Stimulated activated CD8-positive, alpha-beta memory T cell treated with anti-CD3 and anti-CD28 coated beads, Interleukin-15, amount 100 ng/mL, for 4 hours (primary cell): Measurements from ENCODE around the gene CACNB3.
"Not testable (repeated sequence)": the region's sequence is repeated elsewhere in the genome, so short reads cannot be mapped to it uniquely, and the experiment has no call there.

Source experiments
- DNase-seq, 2 donors: peaks; one replicate each; pipeline ENCODE4 v3.0.0-alpha.2; 2020; ENCODE audit warnings: low read depth in 2 of 2

The CACNB3 gene

DNA sequence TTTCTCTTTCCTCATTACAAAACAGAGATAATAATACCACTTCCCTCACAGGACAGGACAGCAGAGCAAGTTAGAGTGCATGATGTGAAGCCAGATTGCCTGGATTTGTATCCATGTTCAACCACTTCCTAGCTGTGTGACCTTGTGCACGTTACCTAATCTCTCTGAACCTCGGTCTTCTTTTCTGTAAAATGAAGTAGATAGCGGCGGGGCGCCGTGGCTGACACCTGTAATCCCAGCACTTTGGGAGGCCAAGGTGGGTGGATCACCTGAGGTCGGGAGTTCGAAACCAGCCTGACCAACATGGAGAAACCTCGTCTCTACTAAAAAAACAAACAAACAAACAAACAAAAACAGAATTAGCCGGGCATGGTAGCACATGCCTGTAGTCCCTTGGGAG, 36.6 kb downstream of the CACNB3 start:
- DNase-seq, result not testable (repeated sequence)

DNA sequence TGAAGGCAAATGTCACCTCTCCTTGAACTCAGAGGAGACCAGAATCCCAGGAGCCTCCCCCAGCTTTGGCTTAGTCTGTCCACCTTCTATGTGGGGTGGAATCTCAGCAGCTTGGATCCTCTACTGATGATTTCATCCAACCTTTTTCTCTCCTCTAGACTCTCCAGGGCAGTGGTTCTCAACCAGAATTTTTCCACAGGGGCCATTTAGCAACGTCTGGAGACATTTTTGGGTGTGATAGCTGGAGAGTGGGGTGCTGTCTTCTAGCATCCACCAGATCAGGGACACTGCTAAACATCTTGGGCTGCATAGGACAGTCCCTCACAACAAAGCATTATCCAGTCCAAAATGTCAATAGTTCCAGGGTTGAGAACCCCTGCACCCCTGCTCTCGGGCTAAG, 38.1 kb downstream of the CACNB3 start:
- no peak for DNase-seq

DNA sequence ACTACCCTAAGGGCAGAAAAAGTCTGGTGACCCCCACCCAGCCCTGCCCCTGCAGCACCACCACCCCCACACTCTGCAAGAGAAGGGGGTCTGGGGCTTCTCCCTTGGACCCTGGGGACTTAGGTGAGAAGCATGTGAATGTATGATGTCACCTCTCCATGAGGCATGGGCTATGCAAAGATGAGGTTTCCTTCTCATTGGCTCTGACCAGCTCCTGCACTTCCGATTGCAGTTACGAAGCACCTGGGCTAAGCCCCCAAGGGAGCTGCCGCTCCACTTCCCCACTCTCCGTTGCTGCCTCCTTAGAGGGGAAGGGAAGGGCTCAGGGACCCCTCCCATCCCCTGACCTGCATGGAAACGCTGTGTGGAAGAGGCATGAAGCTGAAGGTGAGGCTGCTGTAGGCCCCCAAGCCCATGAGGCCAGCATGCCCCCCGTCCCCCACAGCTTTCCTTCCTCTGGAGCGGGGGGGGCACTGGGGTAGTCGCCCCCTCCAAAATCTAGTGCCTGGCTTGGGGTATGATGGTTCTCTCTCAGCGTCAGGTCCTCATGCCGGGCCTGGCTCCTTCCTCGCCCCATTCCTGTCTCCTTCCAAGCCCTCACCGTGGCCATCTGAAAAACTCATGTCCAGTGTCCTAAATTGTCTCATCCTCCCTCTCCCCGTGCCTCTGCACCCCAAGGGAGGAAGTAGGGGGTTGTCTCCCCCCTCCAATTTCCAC, 39.1 kb downstream of the CACNB3 start:
- no peak for DNase-seq

DNA sequence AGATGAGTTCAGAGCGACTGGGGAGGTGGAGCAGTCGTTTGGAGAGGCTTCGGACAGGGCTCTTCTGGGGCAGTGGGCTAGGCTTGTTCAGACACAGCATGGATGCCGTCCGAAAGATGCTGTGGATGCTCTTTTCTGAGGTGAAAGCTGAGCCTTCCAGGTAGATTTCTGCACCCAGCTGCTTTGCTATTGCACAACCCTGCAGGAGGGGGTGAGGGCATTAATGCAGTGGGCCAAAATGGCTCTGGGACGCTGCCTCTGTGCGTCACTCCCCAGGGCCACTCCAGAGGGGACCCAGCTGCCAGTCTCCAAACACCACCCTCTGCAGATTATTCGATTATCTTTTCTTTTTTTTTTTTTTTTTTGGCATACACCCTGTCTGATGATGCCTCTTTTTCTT, 39.7 kb downstream of the CACNB3 start:
- DNase-seq, result no peak

DNA sequence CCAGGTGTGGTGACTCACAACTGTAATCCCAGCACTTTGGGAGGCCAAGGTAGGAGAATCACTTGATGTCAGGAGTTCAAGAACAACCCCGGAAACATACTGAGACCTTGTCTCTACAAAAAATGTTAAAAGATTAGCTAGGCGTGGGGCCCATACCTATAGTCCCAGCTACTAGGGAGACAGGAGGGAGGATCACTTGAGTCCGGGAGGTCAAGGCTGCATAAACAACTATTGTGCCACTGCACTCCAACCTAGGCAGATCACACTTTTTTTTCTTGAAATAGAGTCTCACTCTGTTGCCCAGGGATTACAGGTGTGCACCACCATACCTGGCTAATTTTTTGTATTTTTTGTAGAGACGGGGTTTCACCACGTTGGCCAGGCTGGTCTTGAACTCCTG, 41.3 kb downstream of the CACNB3 start:
- DNase-seq, result no peak

DNA sequence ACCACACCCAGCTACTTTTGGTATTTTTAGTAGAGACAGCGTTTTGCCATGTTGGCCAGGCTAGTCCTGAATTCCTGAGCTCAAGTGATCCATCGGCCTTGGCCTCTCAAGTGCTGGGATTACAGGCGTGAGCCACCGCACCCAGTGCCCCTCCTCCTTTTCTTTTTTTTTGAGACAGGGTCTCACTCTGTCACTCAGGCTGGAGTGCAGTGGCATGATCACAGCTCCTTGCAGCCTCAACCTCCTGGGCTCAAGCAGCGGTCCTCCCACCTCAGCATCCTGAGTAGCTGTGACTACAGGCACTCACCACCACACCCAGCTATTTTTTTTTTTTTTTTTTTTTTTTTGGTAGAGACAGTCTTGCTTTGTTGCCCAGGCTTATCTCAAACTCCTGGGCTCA, 41.9 kb downstream of the CACNB3 start:
- not testable (repeated sequence) for DNase-seq

DNA sequence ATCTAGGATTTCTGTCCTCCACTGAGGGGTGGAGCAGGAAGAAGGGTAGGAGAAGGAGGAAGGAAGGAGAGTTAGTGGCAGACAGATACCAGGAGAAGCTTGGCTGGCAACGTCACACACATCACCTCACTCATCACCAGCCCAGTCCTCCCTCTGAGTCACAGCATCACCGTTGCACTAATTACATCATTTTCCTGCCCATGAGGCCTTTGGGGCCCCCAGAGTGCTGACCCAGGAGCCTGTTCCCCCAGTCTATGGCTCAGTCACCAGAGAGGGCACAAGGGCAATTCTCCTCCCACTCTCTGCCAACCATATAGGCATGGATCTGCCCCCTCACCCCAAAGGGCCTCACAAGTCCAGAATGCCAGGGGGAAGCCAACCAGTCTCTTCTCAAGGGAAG, 42.8 kb downstream of the CACNB3 start:
- no peak for DNase-seq

DNA sequence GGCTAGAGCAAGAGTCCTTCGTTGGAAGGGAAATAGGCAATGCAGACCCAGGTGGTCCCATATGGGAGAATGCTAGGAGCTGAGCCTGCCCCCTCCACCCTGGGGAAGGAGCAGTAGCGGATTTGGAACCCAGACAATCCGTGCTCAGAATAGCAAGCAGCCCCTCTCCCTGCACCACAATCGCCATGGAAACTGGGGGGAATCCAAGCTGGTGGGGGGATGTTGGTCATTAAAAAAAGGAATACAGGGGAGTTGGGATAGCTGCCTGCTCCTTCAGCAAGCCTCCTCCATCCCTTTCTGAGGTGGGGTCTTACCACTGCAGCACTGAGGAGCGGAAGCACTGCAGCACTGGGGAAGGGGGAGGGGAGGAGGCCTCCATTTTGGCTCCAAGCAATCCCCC, 44.5 kb downstream of the CACNB3 start:
- DNase-seq, result no peak

DNA sequence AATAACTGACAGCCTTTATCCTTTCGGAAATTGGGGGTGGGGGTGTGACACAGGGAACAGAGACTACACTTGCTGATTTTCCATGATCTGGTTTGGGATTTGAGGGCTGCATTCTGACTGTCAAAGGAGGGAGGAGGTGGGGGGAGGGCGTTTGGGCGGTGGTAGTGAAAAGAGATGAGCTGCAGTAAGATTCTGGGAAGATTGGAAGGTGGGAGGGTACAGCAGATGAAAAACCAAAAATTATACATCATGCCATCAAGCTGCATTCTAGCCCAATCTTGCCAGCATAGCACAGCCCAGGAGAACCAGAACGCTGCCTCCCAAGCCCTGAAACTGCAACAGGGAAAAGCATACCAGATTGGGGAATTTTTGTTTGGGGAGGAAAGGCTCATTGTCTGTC, 45.0 kb downstream of the CACNB3 start:
- DNase-seq, result no peak

DNA sequence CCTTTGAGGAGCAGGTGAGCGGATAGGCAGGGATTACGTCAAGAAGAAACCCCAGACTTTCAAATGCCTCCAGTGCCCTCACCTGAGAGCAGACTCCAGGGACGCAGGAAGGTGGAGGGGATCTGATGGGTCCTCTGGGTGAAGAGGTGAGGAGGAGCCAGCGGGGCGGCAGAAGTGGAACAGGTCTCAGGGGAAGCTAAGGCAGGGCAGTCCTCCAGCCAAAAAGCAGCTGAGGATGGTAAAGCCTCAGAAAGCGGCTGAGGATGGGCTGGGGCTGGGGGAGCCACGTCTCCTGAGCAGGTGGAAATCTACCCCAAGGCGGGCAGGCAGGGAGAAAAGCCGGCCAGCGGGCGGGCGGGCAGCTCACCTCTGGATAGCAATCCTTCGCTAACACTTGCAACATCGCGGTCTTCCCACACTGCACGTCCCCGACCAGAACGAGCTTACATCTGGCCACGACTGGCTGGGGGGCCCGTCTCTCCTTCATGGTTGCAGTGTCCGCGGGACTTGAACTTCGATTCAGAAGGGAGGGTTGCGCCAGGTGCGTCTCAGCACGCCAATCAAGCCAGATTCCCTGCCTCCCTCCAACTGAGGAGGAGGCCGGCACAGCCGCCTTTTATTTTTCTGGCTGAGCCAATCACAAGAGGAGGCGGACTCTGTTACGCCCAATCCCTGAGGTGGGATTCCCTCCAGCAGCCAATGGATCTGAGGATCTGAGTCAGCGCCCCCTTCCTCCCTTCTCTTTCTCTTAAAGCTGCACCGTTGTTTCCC, 47.2 kb downstream of the CACNB3 start, which contains the start of gene RND1:
Gene RND1 (minus strand): TSS at position 590 of the 771 bp plus-strand sequence. CDS start 103 bp downstream, at position 487.
- peak; percentile 56 to 62 for DNase-seq

DNA sequence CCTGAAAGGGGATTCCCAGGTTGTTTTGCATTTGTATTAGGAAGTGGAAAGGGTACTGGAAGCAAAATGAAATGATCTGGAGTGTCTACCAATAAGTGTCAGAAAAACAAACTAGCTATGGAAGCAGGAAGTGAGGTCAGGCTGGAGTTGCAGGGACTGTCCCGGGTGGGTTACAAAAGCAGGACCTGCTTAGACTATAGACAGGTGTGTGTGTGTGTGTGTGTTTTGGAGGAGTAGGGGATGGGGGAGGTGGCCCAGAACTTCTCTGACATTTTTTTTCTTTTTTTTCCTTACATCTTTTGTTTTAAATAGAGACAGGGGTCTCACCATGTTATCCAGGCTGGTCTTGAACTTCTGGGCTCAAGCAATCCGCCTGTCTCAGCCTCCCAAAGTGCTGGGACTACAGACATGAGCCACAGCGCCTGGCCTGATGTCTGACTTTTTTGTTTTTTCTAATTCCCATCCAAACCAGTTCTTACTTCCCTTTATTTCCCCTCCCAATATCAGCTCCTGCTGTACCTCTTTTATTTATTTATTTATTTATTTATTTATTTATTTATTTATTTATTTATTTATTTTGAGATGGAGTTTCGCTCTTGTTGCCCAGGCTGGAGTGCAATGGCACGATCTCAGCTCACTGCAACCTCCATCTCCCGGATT, 47.9 kb downstream of the CACNB3 start:
- no peak for DNase-seq

DNA sequence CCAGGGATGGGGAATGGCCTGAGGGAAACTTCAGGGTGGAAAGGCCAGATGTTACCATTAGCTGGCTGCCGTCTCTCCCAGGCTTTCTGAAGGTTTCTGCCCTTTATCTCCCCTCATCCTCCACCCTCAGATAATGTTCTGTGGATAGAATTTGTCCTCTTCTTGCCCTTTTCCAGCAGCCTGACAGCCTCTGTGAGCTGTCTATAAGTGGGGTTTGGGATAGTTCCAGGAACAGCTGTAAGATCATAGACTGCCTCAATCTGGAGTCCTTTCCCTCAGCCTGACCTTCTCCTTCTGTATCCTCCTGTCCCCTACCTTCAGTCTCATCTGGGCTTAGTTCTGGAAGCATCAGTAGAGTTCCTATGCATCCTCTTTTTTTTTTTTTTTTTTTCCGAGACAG, 50.2 kb downstream of the CACNB3 start:
- no peak for DNase-seq

DNA sequence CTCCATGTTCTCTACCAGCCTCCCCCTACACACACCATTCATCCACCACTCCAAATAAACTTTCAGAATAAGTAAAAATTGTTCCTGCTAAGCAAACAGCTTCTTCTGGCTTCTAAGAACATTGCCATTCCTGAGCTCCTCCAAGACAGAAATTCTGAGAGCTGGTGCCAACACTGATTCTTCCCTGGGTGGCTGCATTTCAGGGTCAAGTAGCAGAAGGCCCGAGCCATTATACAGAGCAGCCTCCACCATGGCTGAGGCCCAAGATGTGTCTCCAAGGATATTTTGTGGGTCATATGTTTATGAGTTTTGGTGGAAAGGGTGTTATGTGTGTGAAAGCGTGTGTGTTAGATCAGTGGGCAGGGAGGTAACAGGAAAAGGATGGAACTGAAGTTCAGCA, 50.9 kb downstream of the CACNB3 start:
- no peak for DNase-seq

DNA sequence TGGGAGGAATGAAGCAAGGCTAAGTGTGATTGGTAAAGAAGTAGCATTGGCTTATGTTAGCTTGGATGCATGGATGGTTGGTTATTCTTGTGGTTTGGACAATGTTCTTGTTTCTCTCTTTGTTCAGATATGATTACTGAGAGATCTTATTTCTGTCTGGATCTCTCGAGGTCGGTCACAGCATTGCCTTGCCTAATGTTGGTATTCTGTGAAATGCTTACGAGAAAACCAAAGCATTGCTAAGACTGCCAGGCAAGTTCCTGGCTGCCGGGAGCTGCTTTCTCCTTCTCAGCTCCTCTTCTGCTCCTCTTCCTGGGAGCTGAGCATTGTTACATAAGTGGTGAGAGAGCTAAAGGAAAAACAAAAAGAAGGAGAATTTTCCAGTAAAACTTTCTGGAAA, 54.8 kb downstream of the CACNB3 start:
- DNase-seq, result no peak

DNA sequence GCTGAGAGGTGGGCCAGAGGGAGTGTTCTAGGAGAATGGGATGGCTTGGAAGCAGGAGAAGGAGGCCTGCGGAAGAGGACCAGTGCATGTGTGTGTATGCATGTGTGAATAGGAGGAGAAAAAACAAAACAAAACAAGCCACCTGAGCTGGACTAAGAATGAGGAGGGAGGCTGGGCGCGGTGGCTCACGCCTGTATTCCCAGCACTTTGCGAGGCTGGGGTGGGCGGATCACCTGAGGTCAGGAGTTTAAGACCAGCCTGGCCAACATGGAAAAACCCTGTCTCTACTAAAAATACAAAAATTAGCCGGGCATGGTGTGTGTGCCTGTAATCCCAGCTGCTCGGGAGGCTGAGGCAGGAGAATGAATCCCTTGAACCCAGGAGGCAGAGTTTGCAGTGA, 55.2 kb downstream of the CACNB3 start:
- not testable (repeated sequence) for DNase-seq

DNA sequence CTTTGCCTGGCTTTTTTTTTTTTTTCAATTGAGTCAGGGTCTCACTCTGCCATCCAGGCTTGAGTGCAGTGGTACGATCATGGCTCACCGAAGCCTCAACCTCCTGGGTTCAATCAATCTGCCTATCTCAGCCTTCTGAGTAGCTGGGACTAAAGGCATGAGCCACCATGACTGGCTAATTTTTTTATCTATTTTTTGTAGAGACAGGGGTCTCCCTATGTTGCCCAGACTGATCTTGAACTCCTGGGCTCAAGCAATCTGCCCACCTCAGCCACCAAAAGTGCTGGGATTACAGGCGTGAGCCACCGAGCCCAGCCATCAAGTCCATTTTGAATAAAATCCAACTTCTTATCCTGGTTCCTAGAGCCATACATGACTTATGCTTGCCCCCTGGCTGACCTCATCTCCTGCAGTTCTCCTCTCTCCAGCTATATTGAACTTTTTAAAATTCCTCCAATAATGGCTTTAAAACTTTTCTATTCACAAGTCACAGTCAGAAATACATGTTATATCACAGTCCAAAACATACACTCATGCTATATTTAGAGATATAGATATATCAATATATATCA, 57.7 kb downstream of the CACNB3 start:
- DNase-seq, result no peak
